Endodermal cell (in vitro differentiated cells): ENCODE measurements around the gene EFNA3. TPM values are rescaled to one million over a fixed set of nuclear protein-coding genes. Genes with fewer than 3 reads are reported as not detected.

Experiments
- DNase-seq: peaks from one replicate; pipeline ENCODE4 v3.0.0-alpha.2; 2017
- H3K27ac ChIP-seq: 2 replicates; pipeline ENCODE4 v1.5.1; 2013; ENCODE audit warnings: mild to moderate bottlenecking, low read depth, low read length, moderate library complexity
- H3K27me3 ChIP-seq: 2 replicates; pipeline ENCODE4 v1.6.1; 2013; ENCODE audit warnings: mild to moderate bottlenecking, low read length, moderate library complexity; ENCODE audit not compliant: insufficient read depth, control insufficient read depth, poor library complexity, severe bottlenecking
- H3K36me3 ChIP-seq: 2 replicates; pipeline ENCODE4 v1.7.0; 2013; ENCODE audit warnings: mild to moderate bottlenecking, low read length, moderate library complexity; ENCODE audit not compliant: control insufficient read depth, insufficient read depth
- H3K4me1 ChIP-seq: one replicate; pipeline ENCODE4 v1.7.0; 2013; ENCODE audit warnings: low read length; ENCODE audit not compliant: control insufficient read depth, insufficient read depth
- H3K4me3 ChIP-seq: 2 replicates; pipeline ENCODE4 v1.5.1; 2013; ENCODE audit warnings: mild to moderate bottlenecking, low read length, moderate library complexity
- H3K9ac ChIP-seq: 2 replicates; pipeline ENCODE4 v1.6.1; 2013; ENCODE audit warnings: mild to moderate bottlenecking, low read length, moderate library complexity; ENCODE audit not compliant: poor library complexity, severe bottlenecking; ENCODE audit errors: extremely low read depth
- H3K9me3 ChIP-seq: 2 replicates; pipeline ENCODE4 v1.6.1; 2013; ENCODE audit warnings: mild to moderate bottlenecking, low read length, moderate library complexity; ENCODE audit not compliant: control insufficient read depth
- H3K27ac Mint-ChIP-seq: 2 replicates; pipeline ENCODE4 v1.8.0; 2020; ENCODE audit warnings: mixed read lengths
- H3K27me3 Mint-ChIP-seq: 2 replicates; pipeline ENCODE4 v1.8.0; 2021; ENCODE audit warnings: mild to moderate bottlenecking, mixed read lengths; ENCODE audit not compliant: insufficient read depth
- H3K36me3 Mint-ChIP-seq: 2 replicates; pipeline ENCODE4 v1.8.0; 2020; ENCODE audit warnings: low read depth, mixed read lengths
- H3K4me1 Mint-ChIP-seq: 2 replicates; pipeline ENCODE4 v1.8.0; 2020; ENCODE audit warnings: mixed read lengths
- H3K4me3 Mint-ChIP-seq: 2 replicates; pipeline ENCODE4 v1.8.0; 2020; ENCODE audit warnings: mild to moderate bottlenecking, moderate library complexity, mixed read lengths
- H3K9me3 Mint-ChIP-seq: 2 replicates; pipeline ENCODE4 v1.8.0; 2020; ENCODE audit warnings: mild to moderate bottlenecking, mixed read lengths
- CTCF ChIP-seq: fragments of 200-600 bp; sonication (generic); conservative IDR thresholded peaks from 2 replicates; pipeline ENCODE4 v1.5.0; 2021; ENCODE audit warnings: antibody characterized with exemption, mild to moderate bottlenecking
- WGBS, 2 experiments: methylation state at CpG; one replicate each; pipeline versions ENCODE4 v1.1.5 to v1.1.7; 2013; ENCODE audit warnings: missing lambda C conversion rate in 2 of 2, mixed read lengths in 1 of 2; ENCODE audit not compliant: insufficient coverage in 1 of 2, insufficient read length in 1 of 2; 5-methylcytosine and 5-hydroxymethylcytosine counted together
- total RNA-seq, 2 donors: library from RNA; stranded (reverse); fragmentation: NEBNext Ultra II Directional in 1 of 2; extraction: Animal tissue kit (Norgen Biotek cat#: 25700) in 1 of 2; gene quantifications; 2 replicates in 1 of 2; 3 replicates in 1 of 2; pipeline ENCODE4 v1.2.1, GENCODE V29; 2021

The EFNA3 gene
- total RNA-seq, 2 donors from 2014 or later = 3.1 to 6.0 TPM

GRCh38 chr1:155127967-155128754 lies 49.5 kb downstream of the EFNA3 start:
- peaks cover 6% of the 10 kb centered on the region for H3K36me3 Mint-ChIP-seq
- H3K27ac Mint-ChIP-seq = no peak overlapping the region
- peaks cover 36% of the 10 kb centered on the region for H3K4me1 Mint-ChIP-seq
- 6 to 10% methylated on average over 12 to 17 of the region's 17 CpGs for WGBS, 2 experiments
- peaks cover 65% of the 10 kb centered on the region for H3K27me3 ChIP-seq
- H3K27ac ChIP-seq = no peak overlapping the region
- H3K4me3 Mint-ChIP-seq = peak overlapping the region; percentile 50
- peaks cover 17% of the 10 kb centered on the region for H3K4me1 ChIP-seq
- DNase-seq = peak; percentile 81
- H3K9me3 Mint-ChIP-seq = no peaks in the 10 kb centered on the region
- no peaks in the 10 kb centered on the region for H3K36me3 ChIP-seq
- no peaks in the 10 kb centered on the region for H3K9me3 ChIP-seq
- H3K4me3 ChIP-seq = peak overlapping the region; percentile 78
- no peak for TF ChIP-seq CTCF
- H3K9ac ChIP-seq = no peak overlapping the region
- peaks cover 84% of the 10 kb centered on the region for H3K27me3 Mint-ChIP-seq

GRCh38 chr1:155128755-155129473 lies 50.3 kb downstream of the EFNA3 start:
- no peak overlapping the region for H3K27ac ChIP-seq
- H3K4me3 ChIP-seq = no peak overlapping the region
- WGBS, 2 experiments = 24 to 50% methylated on average over 3 to 13 of the region's 14 CpGs
- no peaks in the 10 kb centered on the region for H3K9me3 ChIP-seq
- no peak overlapping the region for H3K9ac ChIP-seq
- Mint-ChIP-seq H3K36me3 (peaks cover 7% of the 10 kb centered on the region), H3K4me3 (peak overlapping the region; percentile 50), H3K4me1 (peaks cover 36% of the 10 kb centered on the region), H3K27me3 (peaks cover 78% of the 10 kb centered on the region), H3K9me3 (no peaks in the 10 kb centered on the region), H3K27ac (peak overlapping the region; percentile 89)
- peaks cover 58% of the 10 kb centered on the region for H3K27me3 ChIP-seq
- no peaks in the 10 kb centered on the region for H3K36me3 ChIP-seq
- peaks cover 17% of the 10 kb centered on the region for H3K4me1 ChIP-seq
- no peak for TF ChIP-seq CTCF
- peak; percentile 68 for DNase-seq

- no peaks in the 10 kb centered on the region for H3K9me3 ChIP-seq
- Mint-ChIP-seq H3K9me3 (no peaks in the 10 kb centered on the region), H3K36me3 (peaks cover 7% of the 10 kb centered on the region), H3K27ac (peak overlapping the region; percentile 89), H3K4me1 (peaks cover 41% of the 10 kb centered on the region), H3K27me3 (peaks cover 65% of the 10 kb centered on the region), H3K4me3 (peak overlapping the region; percentile 50)
- no peak for TF ChIP-seq CTCF
- H3K4me1 ChIP-seq = peaks cover 17% of the 10 kb centered on the region
- no peak overlapping the region for H3K4me3 ChIP-seq
- DNase-seq = no peak
- H3K9ac ChIP-seq = no peak overlapping the region
- H3K27me3 ChIP-seq = peaks cover 43% of the 10 kb centered on the region
- no peak overlapping the region for H3K27ac ChIP-seq
- WGBS, 2 experiments = 45 to 64% methylated on average over 3 to 6 of the region's 6 CpGs
- H3K36me3 ChIP-seq = no peaks in the 10 kb centered on the region
Measured at GRCh38 chr1:155130272-155131006, 51.8 kb downstream of the EFNA3 start.
